GM18873 (cell line): ENCODE results near the gene ST7L.
"Not testable (repeated sequence)": the region's sequence is repeated elsewhere in the genome, so short reads cannot be mapped to it uniquely, and the experiment has no call there.

Source experiments
- ATAC-seq: cut with Tn5 transposase; IDR thresholded peaks from one replicate; pipeline ENCODE4 v1.9.1; 2021; ENCODE audit warnings: mild to moderate bottlenecking, moderate library complexity, moderate number of reproducible peaks; ENCODE audit not compliant: unreplicated experiment, low FRiP score

Gene ST7L

GRCh38 chr1:112618721-112619517, at the start of gene ST7L:
Gene ST7L, minus strand, starts transcription at chr1:112619141. Its CDS starts 28 bp downstream, at chr1:112619113.
- ATAC-seq = no peak

- ATAC-seq = no peak
Observed at GRCh38 chr1:112666946-112667345, 48.0 kb upstream of the ST7L start.

- no peak for ATAC-seq
Observed at GRCh38 chr1:112665857-112666256, 46.9 kb upstream of the ST7L start.

- ATAC-seq = no peak
Observed at GRCh38 chr1:112651205-112651604, 32.3 kb upstream of the ST7L start.

GRCh38 chr1:112646225-112646624, 27.3 kb upstream of the ST7L start:
- no peak for ATAC-seq

GRCh38 chr1:112643080-112643479, 24.1 kb upstream of the ST7L start:
- ATAC-seq = no peak

GRCh38 chr1:112640437-112640836, 21.5 kb upstream of the ST7L start:
- ATAC-seq = not testable (repeated sequence)

- no peak for ATAC-seq
Observed at GRCh38 chr1:112638110-112638428, 19.1 kb upstream of the ST7L start.

GRCh38 chr1:112637254-112638109, 18.5 kb upstream of the ST7L start:
- ATAC-seq = no peak

- ATAC-seq = no peak
Observed at GRCh38 chr1:112636597-112637253, 17.8 kb upstream of the ST7L start.

- no peak for ATAC-seq
Observed at GRCh38 chr1:112636056-112636455, 17.1 kb upstream of the ST7L start.

- no peak for ATAC-seq
Observed at GRCh38 chr1:112634367-112634766, 15.4 kb upstream of the ST7L start.

- ATAC-seq = no peak
Observed at GRCh38 chr1:112633628-112634027, 14.7 kb upstream of the ST7L start.

GRCh38 chr1:112629256-112629655, 10.3 kb upstream of the ST7L start:
- no peak for ATAC-seq

- no peak for ATAC-seq
Observed at GRCh38 chr1:112628516-112628915, 9.6 kb upstream of the ST7L start.

- ATAC-seq = no peak
Observed at GRCh38 chr1:112626887-112627286, 7.9 kb upstream of the ST7L start.

GRCh38 chr1:112626193-112626592, 7.3 kb upstream of the ST7L start:
- no peak for ATAC-seq

GRCh38 chr1:112625696-112626095, 6.8 kb upstream of the ST7L start:
- no peak for ATAC-seq

GRCh38 chr1:112624493-112624892, 5.6 kb upstream of the ST7L start:
- ATAC-seq = not testable (repeated sequence)

- no peak for ATAC-seq
Observed at GRCh38 chr1:112620377-112620695, 1.4 kb upstream of the ST7L start.
